Vagina (tissue), 2 donors: ENCODE results near the gene SKA1.

ENCODE experiments used
- POLR2A ChIP-seq, 2 donors: fragments of 450-650 bp; IDR thresholded peaks; one replicate each; pipeline ENCODE4 v1.6.1; 2017; ENCODE audit warnings: antibody characterized with exemption in 2 of 2, mild to moderate bottlenecking in 2 of 2, moderate library complexity in 2 of 2
- POLR2AphosphoS5 ChIP-seq, 2 donors: sonication (generic); formaldehyde crosslinking; IDR thresholded peaks; one replicate each; pipeline ENCODE4 v1.9.0; 2017; ENCODE audit warnings: antibody characterized with exemption in 2 of 2, mild to moderate bottlenecking in 2 of 2, low read depth in 1 of 2; ENCODE audit not compliant: insufficient read depth in 1 of 2
- TF ChIP-seq, protein P1 (sequence below), 3 experiments: fragments of 450-650 bp in 2 of 3; fragments of 200-600 bp in 1 of 3; sonication (generic) in 1 of 3; IDR thresholded peaks; one replicate each; pipeline ENCODE4 v1.5.1; 2017 to 2019; ENCODE audit warnings: antibody characterized with exemption in 3 of 3, mild to moderate bottlenecking in 2 of 3, moderate library complexity in 2 of 3

DNA sequence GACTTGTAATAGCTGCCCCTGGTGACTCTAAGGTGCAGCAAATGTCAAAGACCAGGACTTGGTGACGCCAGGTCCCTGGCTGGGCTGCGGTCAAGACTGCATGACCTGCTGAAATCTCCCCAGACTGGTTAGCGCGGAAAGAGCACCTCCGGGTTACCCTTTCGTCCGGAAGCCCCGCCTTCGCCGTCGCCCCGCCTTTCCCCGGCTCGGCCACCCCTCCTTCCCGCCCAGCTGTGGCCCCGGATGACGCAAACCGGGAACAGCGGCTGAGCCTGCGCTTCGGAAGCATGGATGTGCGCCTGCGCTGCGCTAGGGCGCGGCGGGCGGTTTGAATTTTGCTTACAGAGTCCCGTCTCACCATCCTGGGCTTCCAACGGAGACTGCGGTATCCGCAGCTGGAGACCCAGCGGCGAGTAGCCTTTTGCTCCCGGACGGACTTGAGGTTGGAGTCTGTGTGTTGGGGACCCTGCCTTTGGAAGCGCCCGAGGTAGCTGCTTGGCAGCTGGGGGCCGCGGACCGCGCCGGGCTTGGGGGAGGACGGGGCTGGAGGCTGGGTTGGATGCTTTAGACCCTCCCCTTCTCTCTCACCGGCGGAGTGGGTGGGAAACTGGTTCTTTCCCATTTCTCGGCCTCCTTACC is at the start of gene SKA1:
- TF ChIP-seq, protein P1, sequence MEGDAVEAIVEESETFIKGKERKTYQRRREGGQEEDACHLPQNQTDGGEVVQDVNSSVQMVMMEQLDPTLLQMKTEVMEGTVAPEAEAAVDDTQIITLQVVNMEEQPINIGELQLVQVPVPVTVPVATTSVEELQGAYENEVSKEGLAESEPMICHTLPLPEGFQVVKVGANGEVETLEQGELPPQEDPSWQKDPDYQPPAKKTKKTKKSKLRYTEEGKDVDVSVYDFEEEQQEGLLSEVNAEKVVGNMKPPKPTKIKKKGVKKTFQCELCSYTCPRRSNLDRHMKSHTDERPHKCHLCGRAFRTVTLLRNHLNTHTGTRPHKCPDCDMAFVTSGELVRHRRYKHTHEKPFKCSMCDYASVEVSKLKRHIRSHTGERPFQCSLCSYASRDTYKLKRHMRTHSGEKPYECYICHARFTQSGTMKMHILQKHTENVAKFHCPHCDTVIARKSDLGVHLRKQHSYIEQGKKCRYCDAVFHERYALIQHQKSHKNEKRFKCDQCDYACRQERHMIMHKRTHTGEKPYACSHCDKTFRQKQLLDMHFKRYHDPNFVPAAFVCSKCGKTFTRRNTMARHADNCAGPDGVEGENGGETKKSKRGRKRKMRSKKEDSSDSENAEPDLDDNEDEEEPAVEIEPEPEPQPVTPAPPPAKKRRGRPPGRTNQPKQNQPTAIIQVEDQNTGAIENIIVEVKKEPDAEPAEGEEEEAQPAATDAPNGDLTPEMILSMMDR (IDR thresholded peaks at IDR 0.05) = no peak
- TF ChIP-seq POLR2A (IDR thresholded peaks at IDR 0.05) = peak in 1 of 2 donors; percentile 8
- peak; percentile 71 to 93 for TF ChIP-seq POLR2AphosphoS5 (IDR thresholded peaks at IDR 0.05; ENCODE audit: insufficient read depth in 1 of 2, low read depth in 1 of 2)
